HepG2 (cell line): Measurements from ENCODE around the gene ALX3.

Source experiments
- CBX5 ChIP-seq: sonication (generic); formaldehyde crosslinking; IDR thresholded peaks from 2 replicates; pipeline ENCODE4 v1.4.0; 2020; ENCODE audit warnings: missing genetic modification reagents, borderline replicate concordance
- MAFK ChIP-seq, 2 experiments: IDR thresholded peaks in 1 of 2; conservative IDR thresholded peaks in 1 of 2; 2 replicates each; pipeline ENCODE4 v1.6.1; 2011; ENCODE audit warnings: improper control_type of control experiment in 2 of 2, low read length in 2 of 2
- STAT6 ChIP-seq: sonication (generic); formaldehyde crosslinking; IDR thresholded peaks from 2 replicates; pipeline ENCODE4 v1.4.0; 2020; ENCODE audit warnings: missing genetic modification reagents, mild to moderate bottlenecking, borderline replicate concordance
- ZBTB10 ChIP-seq: sonication (generic); formaldehyde crosslinking; IDR thresholded peaks from 2 replicates; pipeline ENCODE4 v1.4.0; 2020; ENCODE audit warnings: missing genetic modification reagents, borderline replicate concordance

GRCh38 chr1:110088739-110089316 lies 18.4 kb upstream of the ALX3 start:
- TF ChIP-seq STAT6 (CRISPR knock-in tag) = no peak
- no peak for TF ChIP-seq ZBTB10
- TF ChIP-seq MAFK (conservative IDR thresholded peaks at IDR 0.05 in 1 of 2, IDR thresholded peaks at IDR 0.05 in 1 of 2; ENCODE audit: low read length in 2 of 2) = no peak
- TF ChIP-seq CBX5 = no peak
